ENCODE data around the gene LRRK2.
A peak's percentile ranks its signal among the peaks of the same experiment; 100 is the strongest.
"Not testable (repeated sequence)": the region's sequence is repeated elsewhere in the genome, so short reads cannot be mapped to it uniquely, and the experiment has no call there.

LRRK2 gene

GRCh38 chr12:40351976-40352375 is 127.2 kb downstream of the LRRK2 start:
- FAIRE-seq (no peak), DNase-seq (ENCODE audit: insufficient read length, low spot score) (no peak)
- TF ChIP-seq POU2F2 (IDR thresholded peaks at IDR 0.05; ENCODE audit: low read depth, low read length), result no peak
- TF ChIP-seq SPI1 (IDR thresholded peaks at IDR 0.05; ENCODE audit: low read depth, low read length), result no peak
- TF ChIP-seq POLR2AphosphoS5 (IDR thresholded peaks at IDR 0.05; ENCODE audit: low read depth, low read length), result no peak
- no peak for TF ChIP-seq POLR2A (IDR thresholded peaks at IDR 0.05; ENCODE audit: low read depth, low read length)

DNA sequence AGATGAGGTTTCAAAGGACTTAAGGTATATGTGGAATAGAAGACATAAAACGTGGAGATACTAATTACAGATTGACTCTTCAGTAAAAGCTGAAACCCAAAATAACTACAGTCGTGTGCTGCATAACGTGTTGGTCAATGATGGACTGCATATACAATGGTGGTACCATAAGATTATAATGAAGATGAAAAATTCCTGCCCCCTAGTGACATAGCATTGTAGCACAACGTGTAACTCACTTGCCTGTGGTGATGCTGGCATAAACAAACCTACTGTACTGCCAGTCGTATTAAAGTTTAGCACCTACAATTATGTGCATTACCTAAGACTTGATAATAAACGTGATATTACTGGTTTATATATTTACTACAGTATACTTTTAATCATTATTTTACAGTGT is 150.3 kb downstream of the LRRK2 start:
- FAIRE-seq (peak; percentile 52), DNase-seq (ENCODE audit: insufficient read length, low spot score) (no peak)
- no peak for TF ChIP-seq POLR2A (IDR thresholded peaks at IDR 0.05; ENCODE audit: low read depth, low read length)

DNA sequence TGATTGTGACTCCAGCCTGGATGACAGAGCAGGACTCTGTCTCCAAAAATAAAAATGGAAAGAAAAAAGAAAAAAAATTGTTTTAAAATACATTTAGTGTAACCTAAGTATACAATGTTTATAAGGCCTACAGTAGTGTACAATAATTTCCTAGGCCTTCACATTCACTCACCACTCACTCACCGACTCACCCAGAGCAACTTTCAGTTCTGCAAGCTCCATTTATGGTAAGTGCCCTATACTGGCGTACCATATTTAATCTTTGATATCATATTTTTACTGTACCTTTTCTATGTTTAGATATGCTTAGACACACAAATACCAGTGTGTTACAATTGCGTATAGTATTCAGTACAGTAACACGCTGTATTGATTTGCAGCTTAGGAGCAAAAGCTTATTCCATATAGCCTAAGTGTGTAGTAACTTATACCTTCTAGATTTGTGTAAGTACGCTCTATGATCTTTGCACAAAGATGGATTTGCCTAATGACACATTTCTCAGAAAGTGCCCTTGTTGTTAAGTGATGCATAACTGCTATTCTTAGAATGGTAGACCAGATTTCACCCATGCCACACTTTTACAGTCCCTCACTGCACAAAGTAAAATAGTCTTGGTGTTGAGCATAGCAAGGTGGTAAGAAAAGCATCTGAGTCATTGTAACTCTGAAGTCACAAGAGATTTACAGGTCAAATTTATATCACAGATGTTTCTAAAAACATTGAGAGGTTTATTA is 151.9 kb downstream of the LRRK2 start:
- TF ChIP-seq PAX5 (IDR thresholded peaks at IDR 0.05; ENCODE audit: insufficient read depth, low read length, severe bottlenecking), result no peak
- TF ChIP-seq POLR2A (IDR thresholded peaks at IDR 0.05; ENCODE audit: low read depth, low read length), result no peak
- no peak for TF ChIP-seq TAF1 (IDR thresholded peaks at IDR 0.05; ENCODE audit: low read depth, low read length)
- no peak for TF ChIP-seq SPI1 (IDR thresholded peaks at IDR 0.05; ENCODE audit: low read depth, low read length)
- TF ChIP-seq POU2F2 (IDR thresholded peaks at IDR 0.05; ENCODE audit: low read depth, low read length), result no peak
- no peak for TF ChIP-seq POLR2AphosphoS5 (IDR thresholded peaks at IDR 0.05; ENCODE audit: low read depth, low read length)
- no peak for DNase-seq (ENCODE audit: insufficient read length, low spot score)
- no peak for FAIRE-seq

GRCh38 chr12:40378691-40379090 is 153.9 kb downstream of the LRRK2 start:
- no peak for FAIRE-seq

GRCh38 chr12:40382217-40382616 is 157.4 kb downstream of the LRRK2 start:
- no peak for FAIRE-seq
- DNase-seq (ENCODE audit: insufficient read length, low spot score), result no peak
- TF ChIP-seq PAX5 (IDR thresholded peaks at IDR 0.05; ENCODE audit: insufficient read depth, low read length, severe bottlenecking), result no peak

More at GRCh38 chr12:40378691-40379090, 153.9 kb downstream of the LRRK2 start:
- TF ChIP-seq PAX5 (IDR thresholded peaks at IDR 0.05; ENCODE audit: insufficient read depth, low read length, severe bottlenecking) (no peak), SPI1 (IDR thresholded peaks at IDR 0.05; ENCODE audit: low read depth, low read length) (no peak), TAF1 (IDR thresholded peaks at IDR 0.05; ENCODE audit: low read depth, low read length) (no peak), POLR2A (IDR thresholded peaks at IDR 0.05; ENCODE audit: low read depth, low read length) (no peak), POU2F2 (IDR thresholded peaks at IDR 0.05; ENCODE audit: low read depth, low read length) (no peak), POLR2AphosphoS5 (IDR thresholded peaks at IDR 0.05; ENCODE audit: low read depth, low read length) (no peak)
- no peak for DNase-seq (ENCODE audit: insufficient read length, low spot score)

GRCh38 chr12:40387279-40387678 is 162.5 kb downstream of the LRRK2 start:
- not testable (repeated sequence) for DNase-seq (ENCODE audit: insufficient read length, low spot score); FAIRE-seq

DNA sequence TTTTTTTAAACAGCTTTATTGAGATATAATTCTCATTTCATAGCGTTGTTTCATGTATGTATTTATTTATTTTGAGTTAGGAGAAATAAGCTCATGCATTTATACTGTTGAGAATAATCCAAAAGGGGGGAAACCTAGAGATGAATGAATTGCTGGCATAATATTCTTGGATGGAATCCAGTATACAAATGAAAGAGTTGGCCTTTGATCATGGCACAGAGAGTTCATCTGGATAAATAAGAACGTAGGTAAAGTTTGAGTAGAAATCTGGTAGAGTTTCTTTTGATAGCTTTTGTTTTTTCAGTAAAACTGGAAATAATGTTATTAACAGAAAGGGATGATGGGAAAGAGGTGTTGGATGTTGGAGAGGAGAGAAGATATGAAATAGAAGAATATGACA is 166.2 kb downstream of the LRRK2 start:
- DNase-seq (ENCODE audit: insufficient read length, low spot score) (no peak), FAIRE-seq (no peak)
- TF ChIP-seq POU2F2 (IDR thresholded peaks at IDR 0.05; ENCODE audit: low read depth, low read length), result no peak
- TF ChIP-seq PAX5 (IDR thresholded peaks at IDR 0.05; ENCODE audit: insufficient read depth, low read length, severe bottlenecking), result no peak
- TF ChIP-seq POLR2A (IDR thresholded peaks at IDR 0.05; ENCODE audit: low read depth, low read length), result no peak
- no peak for TF ChIP-seq POLR2AphosphoS5 (IDR thresholded peaks at IDR 0.05; ENCODE audit: low read depth, low read length)
- TF ChIP-seq SPI1 (IDR thresholded peaks at IDR 0.05; ENCODE audit: low read depth, low read length), result no peak
- no peak for TF ChIP-seq TAF1 (IDR thresholded peaks at IDR 0.05; ENCODE audit: low read depth, low read length)

- DNase-seq (ENCODE audit: insufficient read length, low spot score) (no peak), FAIRE-seq (no peak)
- TF ChIP-seq SPI1 (IDR thresholded peaks at IDR 0.05; ENCODE audit: low read depth, low read length), result no peak
- TF ChIP-seq PAX5 (IDR thresholded peaks at IDR 0.05; ENCODE audit: insufficient read depth, low read length, severe bottlenecking), result no peak
- no peak for TF ChIP-seq TAF1 (IDR thresholded peaks at IDR 0.05; ENCODE audit: low read depth, low read length)
- no peak for TF ChIP-seq POLR2AphosphoS5 (IDR thresholded peaks at IDR 0.05; ENCODE audit: low read depth, low read length)
- TF ChIP-seq POLR2A (IDR thresholded peaks at IDR 0.05; ENCODE audit: low read depth, low read length), result no peak
- TF ChIP-seq POU2F2 (IDR thresholded peaks at IDR 0.05; ENCODE audit: low read depth, low read length), result no peak
These were observed 168.2 kb downstream of the LRRK2 start for GRCh38 chr12:40393026-40393425.

DNA sequence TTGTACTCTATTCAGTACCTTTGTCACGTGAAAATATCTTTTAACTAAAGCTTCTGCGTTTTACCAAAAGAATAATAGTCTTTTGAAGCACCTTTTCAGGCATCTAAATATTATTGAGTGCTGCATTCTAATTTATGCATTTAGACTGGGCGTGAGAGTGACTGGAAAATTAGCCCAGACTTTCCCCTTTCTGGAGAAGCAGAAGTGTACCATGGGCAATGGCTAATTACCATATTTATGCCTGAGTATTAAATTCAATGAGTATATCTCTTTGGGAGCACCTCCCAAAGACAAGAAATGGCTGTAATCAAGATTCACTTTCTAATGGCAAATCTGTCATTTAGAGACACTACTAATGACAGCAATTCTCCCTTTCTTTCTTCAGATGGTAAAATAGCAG is 174.9 kb downstream of the LRRK2 start:
- DNase-seq (ENCODE audit: insufficient read length, low spot score) (no peak), FAIRE-seq (no peak)
- TF ChIP-seq PAX5 (IDR thresholded peaks at IDR 0.05; ENCODE audit: insufficient read depth, low read length, severe bottlenecking) (no peak), POLR2A (IDR thresholded peaks at IDR 0.05; ENCODE audit: low read depth, low read length) (no peak), TAF1 (IDR thresholded peaks at IDR 0.05; ENCODE audit: low read depth, low read length) (no peak)

DNA sequence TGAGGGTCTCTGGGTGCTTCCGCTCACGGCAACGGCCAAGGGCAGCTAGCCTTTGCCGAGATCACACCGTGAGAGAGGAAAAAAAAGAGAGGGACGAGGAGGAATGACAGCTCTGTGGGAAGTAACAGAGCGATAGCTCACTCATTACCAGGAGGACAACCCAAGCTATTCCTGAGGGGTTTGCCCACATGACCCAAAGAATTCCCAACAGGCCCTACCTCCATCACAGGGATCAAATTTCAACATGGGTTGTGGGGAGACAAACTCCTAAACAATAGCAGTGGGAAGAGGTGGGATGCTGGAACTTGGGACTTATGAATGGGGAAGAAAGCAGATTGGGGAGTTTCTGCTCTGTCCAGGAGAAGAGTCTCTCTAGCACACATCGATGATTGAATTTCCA is 180.6 kb downstream of the LRRK2 start:
- no peak for FAIRE-seq

More for the DNA sequence above, 180.6 kb downstream of the LRRK2 start:
- DNase-seq (ENCODE audit: insufficient read length, low spot score), result no peak
- TF ChIP-seq SPI1 (IDR thresholded peaks at IDR 0.05; ENCODE audit: low read depth, low read length) (no peak), POLR2AphosphoS5 (IDR thresholded peaks at IDR 0.05; ENCODE audit: low read depth, low read length) (no peak), PAX5 (IDR thresholded peaks at IDR 0.05; ENCODE audit: insufficient read depth, low read length, severe bottlenecking) (no peak), TAF1 (IDR thresholded peaks at IDR 0.05; ENCODE audit: low read depth, low read length) (no peak), POU2F2 (IDR thresholded peaks at IDR 0.05; ENCODE audit: low read depth, low read length) (no peak), POLR2A (IDR thresholded peaks at IDR 0.05; ENCODE audit: low read depth, low read length) (no peak)

Measured in GM12891 (cell line).